HG03521 (cell line): Measurements from ENCODE around the gene HOXC12.

Source experiments
- ATAC-seq: cut with Tn5 transposase; IDR thresholded peaks from one replicate; pipeline ENCODE4 v1.9.1; 2021; ENCODE audit warnings: mild to moderate bottlenecking, moderate library complexity; ENCODE audit not compliant: unreplicated experiment

HOXC12 gene, protein sequence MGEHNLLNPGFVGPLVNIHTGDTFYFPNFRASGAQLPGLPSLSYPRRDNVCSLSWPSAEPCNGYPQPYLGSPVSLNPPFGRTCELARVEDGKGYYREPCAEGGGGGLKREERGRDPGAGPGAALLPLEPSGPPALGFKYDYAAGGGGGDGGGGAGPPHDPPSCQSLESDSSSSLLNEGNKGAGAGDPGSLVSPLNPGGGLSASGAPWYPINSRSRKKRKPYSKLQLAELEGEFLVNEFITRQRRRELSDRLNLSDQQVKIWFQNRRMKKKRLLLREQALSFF

DNA sequence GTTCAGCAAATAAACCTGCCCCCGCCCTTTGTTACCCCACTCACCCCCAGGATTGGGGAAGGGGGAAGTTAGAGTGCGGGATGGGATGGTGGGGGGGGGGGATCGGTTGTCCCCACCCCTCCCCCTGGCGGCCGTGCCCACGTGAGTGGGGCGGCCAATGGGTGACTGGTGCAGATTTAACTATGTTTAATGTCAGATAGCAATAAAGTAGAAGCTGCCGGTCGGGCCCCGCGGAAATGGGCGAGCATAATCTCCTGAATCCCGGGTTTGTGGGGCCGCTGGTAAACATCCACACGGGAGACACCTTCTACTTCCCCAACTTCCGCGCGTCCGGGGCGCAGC lies at the start of gene HOXC12:
HOXC12 (plus strand) TSS at position 210 of the 342 bp plus-strand sequence; CDS start at position 237, 27 bp downstream.
- ATAC-seq, result no peak

- ATAC-seq, result no peak
These were observed 47.6 kb upstream of the HOXC12 start for GRCh38 chr12:53907103-53907502.

- no peak for ATAC-seq
These were observed 37.7 kb upstream of the HOXC12 start for GRCh38 chr12:53916788-53917655.

DNA sequence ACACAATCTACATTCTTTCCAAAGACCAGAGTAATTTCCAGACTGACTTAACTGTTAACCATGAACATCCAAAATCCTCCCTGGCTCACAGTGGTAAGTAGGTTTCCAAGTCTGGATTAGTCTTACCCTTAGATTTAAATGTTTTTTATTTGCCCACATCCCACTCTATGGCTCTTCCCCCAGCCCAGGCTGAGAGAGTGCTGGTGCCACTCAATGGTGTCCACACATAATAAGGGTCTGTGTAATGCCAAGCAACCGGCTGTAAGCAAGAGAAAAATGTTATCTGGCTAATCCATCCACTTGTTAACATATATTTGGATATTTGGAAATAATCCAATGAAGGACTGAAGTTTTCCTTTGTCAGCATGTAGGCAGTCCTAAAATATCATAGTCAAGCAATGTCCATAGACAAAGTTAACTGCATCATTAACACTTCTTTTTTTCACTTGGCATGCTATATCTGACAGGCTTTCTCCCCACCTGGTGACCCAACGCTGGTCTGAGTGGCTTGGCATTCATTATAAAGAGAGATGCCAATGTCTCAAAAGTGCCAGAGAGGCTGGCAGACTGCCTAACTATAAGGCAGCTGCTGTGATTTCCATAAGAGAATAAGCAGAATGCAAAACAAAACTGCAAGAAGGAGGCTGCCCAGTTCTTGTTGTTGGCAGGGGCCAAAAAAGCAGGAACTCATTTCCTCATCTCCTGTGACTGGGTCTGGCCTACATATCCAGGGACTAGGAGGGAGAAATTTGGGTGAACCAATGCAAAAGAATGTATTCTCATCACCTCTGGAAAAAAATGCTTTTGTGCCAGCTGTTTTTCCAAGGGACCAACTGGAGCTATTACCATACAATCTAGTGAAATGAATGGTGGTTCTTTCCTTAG lies 29.9 kb upstream of the HOXC12 start:
- ATAC-seq, result no peak

- no peak for ATAC-seq
These were observed 27.3 kb upstream of the HOXC12 start for GRCh38 chr12:53927220-53928029.

- no peak for ATAC-seq
These were observed 26.5 kb upstream of the HOXC12 start for GRCh38 chr12:53928054-53928835.

DNA sequence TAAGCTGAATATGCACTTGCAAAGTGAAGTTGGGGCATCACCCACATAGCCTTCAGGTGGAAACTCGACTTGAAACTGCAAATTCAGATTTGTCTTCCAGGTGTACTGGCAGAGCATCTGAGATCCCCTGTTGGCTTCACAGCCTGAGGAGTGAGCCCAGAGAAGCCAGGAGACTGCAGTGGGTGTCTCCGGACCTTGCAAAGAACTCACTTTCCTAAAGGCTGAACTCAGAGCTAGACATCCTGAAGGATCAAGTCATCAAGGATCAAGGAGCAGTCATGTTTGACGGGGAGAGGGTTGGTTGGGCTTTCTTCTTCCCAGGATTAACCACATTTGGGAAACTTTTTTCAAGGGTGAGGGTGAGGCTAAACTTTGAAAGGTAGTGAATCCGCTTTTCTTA lies 25.2 kb upstream of the HOXC12 start:
- no peak for ATAC-seq

GRCh38 chr12:53930591-53931255 lies 24.0 kb upstream of the HOXC12 start:
- no peak for ATAC-seq

GRCh38 chr12:53931844-53932581 lies 22.7 kb upstream of the HOXC12 start:
- ATAC-seq, result no peak

DNA sequence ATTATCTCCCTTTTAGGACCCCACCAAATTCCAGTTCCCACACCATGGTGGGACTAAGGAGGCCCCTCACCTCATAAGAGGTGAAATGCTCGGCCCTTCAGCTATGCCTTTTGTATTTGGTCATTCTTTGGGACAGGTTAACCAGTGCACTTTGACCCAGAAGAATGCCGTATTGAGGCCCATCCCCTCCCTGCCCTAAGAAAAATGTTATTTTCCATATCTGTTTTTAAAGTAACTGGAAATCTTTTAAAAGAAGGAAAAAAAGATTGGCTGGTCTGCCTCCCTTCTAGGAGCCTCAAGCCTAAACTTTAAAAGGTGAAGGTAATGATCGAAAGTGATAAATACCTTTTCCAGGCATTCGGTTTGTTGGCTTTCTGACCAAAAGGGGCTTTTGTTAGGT lies 21.8 kb upstream of the HOXC12 start:
- no peak for ATAC-seq

DNA sequence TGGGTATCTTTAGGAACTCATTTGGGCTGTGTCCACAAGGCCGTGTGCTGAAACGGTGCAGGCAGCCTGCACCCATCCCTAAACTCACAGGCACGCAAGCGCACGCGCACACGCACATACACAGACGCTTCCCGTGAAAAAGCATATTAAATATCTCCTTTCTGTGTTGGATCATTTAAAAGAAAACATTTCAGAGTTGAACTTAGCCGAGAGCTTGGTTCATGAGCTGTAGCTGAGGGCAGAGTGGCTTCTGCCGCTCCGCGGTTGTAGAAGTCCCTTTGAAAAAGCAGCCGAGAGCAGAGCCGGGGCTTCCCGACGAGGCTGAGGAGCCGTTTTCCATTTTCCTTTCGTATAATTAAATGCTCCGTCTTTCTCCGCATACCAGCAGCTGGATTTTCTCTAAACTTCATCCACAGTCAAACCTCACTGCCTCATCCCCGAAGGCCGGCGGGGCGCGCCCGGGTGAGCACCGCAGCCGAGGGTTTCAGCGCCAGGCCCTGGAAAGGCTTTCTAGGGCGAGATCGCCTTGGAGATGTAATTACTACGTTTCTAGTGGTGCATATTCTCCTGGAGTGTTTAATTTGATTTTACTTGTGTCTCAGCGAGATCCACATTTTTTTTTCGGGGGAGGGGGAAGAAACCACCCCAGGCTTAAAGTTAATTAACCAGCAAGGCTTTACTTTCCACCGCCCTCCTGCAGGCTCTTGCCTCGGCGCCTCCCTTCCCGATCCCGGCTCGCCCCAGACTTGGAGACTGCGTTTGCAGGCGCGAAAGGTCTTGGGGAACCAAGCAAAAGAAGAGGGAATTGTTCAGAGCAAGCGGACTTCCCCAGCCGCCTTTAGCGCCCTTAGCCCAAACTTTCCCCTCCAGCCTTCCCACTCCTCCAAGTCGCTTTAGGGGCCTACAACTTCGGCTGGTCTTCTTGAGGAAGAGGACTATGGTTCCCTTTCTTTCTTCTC lies 19.0 kb upstream of the HOXC12 start:
- ATAC-seq, result no peak

DNA sequence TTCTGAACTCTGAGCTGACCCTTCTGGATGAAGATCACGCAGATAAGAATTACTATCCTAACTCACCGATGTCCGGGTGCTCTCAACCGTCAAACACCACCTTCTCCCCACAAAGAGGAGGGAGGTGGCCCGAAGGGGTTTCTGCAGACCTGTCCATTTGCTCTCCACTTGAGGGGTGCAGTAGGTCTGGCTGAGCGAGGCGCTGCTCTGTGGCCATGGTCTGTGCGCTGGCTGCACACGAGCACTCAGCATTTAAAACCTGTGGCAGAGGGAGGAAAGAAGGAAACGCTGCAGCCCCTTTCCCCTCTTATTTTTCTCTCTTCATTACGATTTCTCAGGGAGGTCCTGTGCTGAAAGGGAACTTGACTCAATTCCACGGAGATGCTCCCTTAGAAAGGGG lies 17.6 kb upstream of the HOXC12 start:
- no peak for ATAC-seq

DNA sequence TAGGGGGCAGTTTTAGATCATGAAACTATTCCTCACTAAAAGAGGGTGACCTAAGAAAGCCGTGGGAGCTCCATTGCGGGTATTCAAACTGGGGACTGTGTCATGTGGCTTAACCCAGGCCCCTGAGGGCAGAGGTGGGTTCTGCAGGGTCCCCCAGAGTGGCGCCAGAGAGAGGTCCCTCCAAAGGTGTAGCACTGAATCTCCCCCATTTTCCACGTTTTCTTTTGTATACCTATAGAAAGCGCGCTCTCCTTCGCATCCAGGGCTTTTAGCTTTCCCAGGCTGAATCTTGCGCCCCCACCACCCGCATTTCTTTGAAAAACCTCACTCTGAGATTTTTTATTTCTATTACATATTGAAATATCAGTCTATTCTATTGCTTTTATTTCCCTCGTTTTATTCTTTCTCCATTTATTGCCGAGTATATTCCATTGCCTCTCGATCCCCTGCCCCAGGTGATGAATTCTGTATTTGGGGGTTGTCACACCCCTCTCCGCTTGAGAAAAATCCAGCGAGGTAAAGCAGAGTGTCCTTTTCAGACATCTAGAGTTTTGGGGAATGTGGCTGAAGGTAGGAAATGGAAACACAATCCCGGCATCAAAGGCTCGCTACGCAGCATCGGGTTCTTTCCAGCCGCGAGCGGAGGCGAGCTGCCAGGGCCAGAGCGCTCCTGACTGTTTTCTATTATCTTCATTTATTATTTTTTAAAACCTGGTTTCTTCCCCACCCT lies 16.9 kb upstream of the HOXC12 start:
- no peak for ATAC-seq

GRCh38 chr12:53938326-53939140 lies 16.2 kb upstream of the HOXC12 start, which contains the start of gene HOXC13:
Gene HOXC13 (plus strand): TSS chr12:53938831. CDS start chr12:53938907, 76 bp downstream.
- ATAC-seq, result no peak
